Measurements from ENCODE around the gene CREBBP. TPM values are rescaled to one million over a fixed set of nuclear protein-coding genes. Genes with fewer than 3 reads are reported as not detected.

CREBBP gene
- polyA plus RNA-seq, 4 donors = 70.0 to 94.1 (median 84.9) TPM

DNA sequence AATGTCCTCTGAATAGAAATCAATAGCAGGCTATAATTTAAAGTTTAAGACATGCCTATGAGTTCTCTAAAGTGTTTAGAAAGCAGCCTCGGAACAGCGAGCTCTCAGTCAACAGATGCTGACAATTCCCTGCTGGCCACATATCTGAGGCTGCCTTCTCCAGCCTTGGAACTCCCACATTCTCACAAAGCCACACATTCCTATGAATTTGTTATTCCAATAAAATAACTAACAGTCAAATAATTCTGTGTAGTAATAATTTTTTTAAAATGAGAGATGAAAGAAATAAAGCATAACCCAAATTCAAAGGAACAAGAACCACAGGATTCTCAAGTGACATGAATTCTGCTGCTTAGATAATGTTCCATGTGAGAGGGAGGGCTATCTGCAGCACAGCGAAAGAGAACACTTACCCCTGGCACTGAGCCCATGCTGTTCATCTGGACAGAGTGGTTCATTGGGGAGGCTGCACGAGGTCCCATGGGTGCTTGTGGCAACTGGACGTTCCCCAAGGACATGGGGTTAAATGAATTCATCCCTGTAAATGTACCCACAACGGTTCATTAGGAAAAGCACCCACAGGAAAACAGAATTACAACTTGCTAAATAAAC, 106.3 kb downstream of the CREBBP start:
- no peak for DNase-seq (ENCODE audit: low read depth in 4 of 4, low spot score in 3 of 4)

DNA sequence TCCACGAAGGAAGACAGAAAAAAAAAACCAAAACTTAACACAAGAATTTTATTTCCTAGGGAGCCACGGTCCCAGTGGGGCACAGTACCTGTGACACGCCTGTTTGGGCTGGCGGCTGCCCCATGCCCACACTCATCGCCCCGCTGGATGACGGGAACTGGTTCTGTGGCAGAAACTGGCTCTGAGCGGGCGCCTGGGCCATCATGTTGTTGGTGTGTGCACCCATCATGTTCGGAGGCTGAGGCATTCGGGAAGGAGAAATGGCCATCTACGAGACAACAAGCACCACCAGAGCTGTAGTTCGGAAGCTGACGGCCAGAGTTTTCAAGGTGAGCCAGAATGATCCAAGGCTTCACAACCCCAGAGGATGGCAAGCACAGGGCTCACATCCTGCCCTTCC, 106.8 kb downstream of the CREBBP start:
- no peak for DNase-seq (ENCODE audit: low read depth in 4 of 4, low spot score in 3 of 4)

DNA sequence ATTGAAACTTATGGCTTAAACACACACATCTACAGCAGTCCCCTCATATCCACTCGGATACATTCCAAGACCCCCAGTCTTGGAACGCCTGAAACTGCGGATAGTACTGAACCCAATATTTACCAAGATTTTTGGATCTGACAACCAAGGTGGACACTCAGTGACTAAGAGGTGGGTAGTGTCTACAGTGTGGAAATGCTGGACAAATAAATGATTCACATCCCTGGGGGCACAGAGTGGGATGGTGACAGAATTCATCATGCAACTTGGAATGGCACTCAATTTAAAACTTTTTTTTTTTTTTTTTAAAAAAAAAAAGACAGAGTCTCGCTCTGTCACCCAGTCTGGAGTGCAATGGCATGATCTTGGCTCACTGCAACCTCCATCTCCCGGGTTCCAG, 109.0 kb downstream of the CREBBP start:
- DNase-seq (ENCODE audit: low read depth in 4 of 4, low spot score in 3 of 4) = no peak

DNA sequence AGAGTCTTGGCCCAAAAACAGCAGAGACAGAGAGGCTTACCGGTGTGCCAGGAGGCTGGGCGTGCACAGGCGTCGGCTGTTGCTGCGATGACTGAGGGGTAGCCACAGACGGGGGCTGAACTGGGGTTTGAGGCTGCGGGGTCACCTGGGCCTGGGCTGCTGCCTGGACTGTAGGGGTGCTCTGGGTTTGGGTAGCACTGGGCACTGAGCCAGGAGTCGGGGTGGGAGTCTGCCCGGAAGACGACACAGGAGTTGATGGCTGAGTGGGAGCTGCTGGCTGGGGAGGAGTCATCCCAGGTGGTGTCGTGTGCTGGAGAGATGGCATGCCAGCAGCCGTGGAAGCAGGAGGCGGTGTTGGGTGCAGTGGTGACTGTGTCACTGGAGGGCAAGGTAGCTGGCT, 110.0 kb downstream of the CREBBP start:
- DNase-seq (ENCODE audit: low read depth in 4 of 4, low spot score in 3 of 4) = no peak

DNA sequence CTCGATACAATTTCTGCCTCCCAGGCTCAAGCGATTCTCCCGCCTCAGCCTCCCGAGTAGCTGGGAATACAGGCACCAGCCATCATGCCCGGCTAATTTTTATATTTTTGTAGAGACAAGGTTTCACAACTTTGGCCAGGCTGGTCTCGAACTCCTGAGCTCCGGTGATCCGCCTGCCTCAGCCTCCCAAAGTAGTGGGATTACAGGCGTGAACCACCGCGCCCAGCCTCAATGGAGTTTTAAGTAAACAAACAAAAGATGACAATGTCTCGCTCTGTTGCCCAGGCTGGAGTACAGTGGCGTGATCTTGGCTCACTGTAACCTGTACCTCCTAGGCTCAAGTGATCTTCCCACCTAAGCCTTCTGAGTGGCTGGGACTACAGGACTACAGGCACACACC, 110.6 kb downstream of the CREBBP start:
- no peak for DNase-seq (ENCODE audit: low read depth in 4 of 4, low spot score in 3 of 4)

DNA sequence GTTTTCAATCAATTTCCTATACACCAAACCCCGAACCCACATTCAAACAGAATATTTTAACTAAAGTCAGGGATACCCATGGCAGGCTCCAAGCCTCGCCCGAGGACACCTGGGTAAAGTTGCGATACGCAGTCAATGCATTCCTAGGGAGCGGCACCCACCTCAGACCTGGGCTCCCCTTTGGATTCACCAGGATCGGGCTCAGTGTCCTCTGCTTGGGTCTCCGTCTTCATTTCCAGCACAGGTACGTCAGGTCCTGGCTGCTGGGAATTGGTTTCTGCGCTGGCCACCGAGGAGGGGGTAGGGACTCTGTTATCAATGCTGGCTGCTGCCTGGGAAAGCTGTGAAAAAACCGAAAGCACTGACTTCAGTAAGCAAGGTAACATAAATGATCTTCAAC, 111.5 kb downstream of the CREBBP start:
- DNase-seq (ENCODE audit: low read depth in 4 of 4, low spot score in 3 of 4) = no peak

DNA sequence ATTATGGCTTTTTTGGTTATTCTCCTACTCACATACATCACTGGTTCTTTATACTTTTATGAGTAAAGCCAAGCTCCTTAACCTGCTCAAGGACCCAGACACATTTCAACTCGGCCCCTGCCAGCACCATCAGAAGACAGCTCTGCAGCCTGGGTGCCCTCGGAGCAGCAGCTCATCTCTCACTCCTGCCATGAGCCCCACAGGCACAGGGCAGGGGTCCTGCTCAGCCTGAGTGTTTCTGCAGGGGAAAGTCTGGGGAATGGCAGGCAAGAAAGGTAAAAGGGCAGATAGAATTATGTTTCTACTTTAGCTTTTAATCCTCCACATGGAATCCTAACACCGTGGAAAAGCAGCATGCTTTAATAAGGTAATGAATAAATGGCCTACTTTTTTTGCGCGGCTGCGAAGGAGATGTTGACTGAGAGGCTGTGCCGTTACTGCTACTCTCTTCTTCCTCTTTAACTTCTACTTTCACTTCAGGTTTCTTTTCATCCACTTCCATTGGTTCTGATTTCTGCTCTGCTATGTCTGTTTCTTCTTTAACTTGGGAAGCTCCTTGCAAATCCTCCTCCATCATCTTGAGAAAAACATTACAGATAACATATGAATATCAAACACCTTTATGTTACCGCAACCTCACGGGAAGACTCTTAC, 113.1 kb downstream of the CREBBP start:
- DNase-seq (ENCODE audit: low read depth in 4 of 4, low spot score in 3 of 4) = no peak

DNA sequence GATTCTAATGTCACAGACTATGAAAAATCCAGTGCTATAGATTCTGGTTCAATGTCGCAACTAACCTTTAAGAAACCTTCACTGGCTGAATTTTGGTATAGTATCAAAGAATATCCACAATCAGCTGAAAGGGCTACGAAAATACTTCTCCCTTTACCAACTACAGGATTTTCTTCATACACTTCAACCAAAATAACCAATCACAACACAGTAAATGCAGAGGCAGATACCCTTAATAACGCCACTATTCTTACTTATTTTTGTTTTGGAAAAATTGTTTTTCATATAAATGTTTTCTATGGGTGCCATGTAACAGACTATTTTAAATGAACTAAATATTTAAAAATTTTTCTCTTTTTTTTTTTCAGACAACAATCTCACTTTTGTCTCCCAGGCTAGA, 114.3 kb downstream of the CREBBP start:
- no peak for DNase-seq (ENCODE audit: low read depth in 4 of 4, low spot score in 3 of 4)

DNA sequence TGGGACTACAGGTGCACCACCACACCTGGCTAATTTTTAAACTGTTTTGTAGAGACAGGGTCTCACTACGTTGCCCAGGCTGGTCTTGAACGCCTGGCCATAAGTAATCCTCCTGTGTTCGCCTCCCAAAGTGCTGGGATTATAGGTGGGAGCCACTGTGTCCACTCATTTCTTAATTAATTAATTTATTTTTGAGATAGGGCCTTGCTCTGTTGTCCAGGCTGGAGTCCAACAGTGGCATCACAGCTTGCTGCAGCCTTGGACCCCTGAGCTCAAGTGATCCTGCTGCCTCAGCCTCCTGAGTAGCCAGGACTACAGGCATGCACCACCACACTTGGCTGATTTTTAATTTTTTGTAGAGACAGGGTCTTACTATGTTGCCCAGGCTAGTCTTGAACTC, 116.1 kb downstream of the CREBBP start:
- DNase-seq (ENCODE audit: low read depth in 4 of 4, low spot score in 3 of 4) = no peak

DNA sequence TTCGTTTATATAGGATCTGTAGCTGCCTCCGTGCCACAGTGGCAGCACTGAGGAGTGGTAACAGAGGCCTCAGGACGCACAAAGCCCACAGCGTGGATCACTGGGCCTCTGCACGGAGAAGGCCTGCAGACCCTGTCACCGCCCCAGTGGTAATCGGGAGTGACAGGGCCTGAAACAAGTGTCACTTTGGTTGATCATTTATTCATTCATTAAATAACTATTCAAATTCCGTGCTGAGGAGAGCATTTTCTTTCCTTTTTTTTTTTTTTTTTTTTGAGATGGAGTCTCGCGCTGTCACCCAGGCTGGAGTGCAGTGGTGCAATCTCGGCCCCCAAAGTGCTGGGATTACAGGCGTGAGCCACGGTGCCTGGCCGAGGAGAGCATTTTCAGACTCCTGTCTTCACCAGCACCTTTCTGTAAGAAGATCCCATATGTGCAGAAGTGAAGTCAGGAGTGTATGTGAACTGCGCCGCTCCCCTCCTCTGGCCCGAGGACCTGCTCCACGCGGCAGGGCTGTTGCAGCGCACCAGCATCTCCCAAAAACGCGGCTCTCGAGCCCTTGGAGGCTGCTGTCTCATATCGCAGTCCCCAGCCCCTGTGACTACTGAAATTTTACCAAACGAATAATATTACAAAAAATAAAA, 118.3 kb downstream of the CREBBP start:
- DNase-seq (ENCODE audit: low read depth in 4 of 4, low spot score in 3 of 4) = no peak

DNA sequence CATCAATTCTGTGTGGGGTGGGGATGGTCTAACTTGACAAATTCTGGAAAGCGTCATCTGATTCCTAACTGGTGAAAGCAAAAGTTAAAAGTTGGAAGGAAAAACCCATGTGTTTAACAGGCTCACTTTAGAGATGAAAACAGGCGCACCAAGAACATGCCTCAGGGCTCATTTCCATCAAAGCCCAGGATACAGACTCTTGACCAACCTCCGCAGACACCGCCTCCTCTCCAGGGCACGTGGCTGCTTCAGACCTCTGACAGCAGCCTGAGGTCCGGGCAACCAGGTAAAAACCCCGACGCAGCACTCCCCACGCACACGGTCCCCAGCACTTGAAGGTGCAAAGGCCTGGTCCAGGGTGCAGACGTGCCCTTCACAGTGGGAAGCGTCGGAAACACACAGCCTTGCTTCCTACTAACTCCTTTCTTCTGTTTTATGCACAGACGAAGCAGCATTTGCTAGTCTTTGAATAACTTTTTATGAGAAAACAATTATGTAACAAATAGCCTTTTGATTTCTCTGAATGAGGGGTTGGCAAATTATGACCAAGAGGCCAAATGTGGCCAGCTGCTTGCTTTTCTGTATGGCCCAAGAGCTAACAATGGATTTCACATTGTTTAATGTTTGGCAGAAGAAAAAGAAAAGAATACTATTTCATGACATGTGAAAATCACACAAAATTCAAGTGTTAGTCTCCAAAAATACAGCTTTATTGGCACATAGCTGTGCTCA, 119.0 kb downstream of the CREBBP start:
- no peak for DNase-seq (ENCODE audit: low read depth in 4 of 4, low spot score in 3 of 4)

DNA sequence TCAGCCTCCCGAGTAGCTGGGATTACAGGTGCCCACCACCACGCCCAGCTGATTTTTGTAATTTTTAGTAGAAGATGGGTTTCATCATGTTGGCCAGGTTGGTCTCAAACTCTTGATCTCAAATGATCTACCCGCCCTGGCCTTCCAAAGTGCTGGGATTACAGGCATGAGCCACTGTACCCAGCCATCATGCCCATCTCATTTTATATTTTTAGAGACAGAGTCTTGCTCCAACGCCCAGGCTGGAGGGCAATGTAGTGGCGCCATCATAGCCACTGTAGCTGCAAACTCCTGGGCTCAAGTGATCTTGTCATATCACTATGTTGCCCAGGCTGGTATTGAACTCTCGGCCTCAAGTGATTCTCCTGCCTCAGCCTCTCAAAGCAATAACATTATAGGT, 120.0 kb downstream of the CREBBP start:
- no peak for DNase-seq (ENCODE audit: low read depth in 4 of 4, low spot score in 3 of 4)

DNA sequence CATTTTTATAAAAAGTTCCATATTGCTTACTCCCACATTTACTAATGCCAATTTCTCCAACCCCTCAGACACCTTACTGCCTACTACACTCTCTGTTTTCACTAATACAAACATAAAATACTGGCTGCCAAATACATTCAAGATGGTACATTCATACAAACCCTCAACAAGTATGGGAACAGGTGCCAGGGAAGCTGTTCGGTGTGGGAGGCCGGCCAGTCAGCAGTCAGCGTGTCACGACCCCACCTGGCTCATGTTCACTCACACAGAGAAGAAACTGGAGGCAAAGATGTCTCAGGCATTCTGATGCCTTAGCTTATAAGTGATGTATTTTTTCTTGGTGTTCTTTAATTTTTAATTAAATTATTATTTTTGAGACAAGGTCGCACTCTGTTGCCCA, 120.8 kb downstream of the CREBBP start:
- no peak for DNase-seq (ENCODE audit: low read depth in 4 of 4, low spot score in 3 of 4)

DNA sequence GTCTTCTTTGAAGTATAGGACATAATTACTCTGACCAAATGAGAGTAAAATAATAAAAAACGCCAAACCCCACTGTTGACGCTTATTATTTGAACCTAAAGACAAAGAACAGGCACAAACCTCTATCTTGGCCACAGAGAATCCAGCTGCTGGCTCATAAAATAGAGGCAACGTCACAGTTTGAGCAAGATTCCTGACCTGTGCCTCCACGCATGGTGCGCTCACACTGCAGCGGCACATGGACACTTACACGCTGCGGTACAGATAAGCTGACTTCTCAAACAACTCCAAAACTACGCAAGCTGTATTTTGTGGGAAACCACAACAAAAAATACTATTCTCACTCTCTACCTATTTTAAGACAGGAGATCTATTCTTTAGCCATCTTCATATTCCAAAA, 124.4 kb downstream of the CREBBP start:
- no peak for DNase-seq (ENCODE audit: low read depth in 4 of 4, low spot score in 3 of 4)

DNA sequence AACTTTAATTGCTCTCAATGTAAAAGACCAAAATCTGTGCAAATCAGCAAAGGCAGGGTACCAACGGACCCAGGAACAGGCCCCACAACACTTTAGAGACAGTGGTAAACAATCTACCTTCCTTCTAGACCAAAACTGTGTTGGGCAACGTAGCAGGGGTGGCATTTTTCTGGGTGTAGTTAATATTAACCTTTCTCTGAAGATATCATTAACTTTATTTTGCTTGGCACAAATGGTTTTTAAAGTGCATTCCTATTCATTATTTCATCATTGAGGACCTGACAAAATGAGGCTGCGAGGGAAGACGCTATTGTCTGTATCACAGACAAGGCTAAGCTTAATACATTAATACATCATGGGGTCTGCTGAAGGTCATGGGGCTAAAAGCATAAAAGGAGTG, 125.3 kb downstream of the CREBBP start:
- DNase-seq (ENCODE audit: low read depth in 4 of 4, low spot score in 3 of 4) = no peak

DNA sequence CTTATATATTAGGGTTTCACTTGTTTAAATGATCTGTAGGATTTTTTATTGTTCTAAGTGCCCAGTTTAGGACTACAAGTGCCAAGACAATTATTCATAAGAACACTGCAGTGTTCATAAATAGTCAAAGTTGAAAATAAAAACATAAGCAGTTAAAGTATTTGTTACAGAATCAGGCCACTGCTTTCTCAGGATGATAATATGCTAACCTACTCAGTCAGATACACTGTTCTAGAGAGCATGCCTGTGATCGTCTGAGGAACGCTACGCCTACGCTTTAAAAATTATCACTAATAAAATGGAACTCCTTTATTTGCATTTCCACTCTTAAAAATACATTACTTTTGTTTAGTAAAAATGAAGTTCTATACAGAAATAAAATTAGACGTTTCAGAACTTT, 125.7 kb downstream of the CREBBP start:
- no peak for DNase-seq (ENCODE audit: low read depth in 4 of 4, low spot score in 3 of 4)

DNA sequence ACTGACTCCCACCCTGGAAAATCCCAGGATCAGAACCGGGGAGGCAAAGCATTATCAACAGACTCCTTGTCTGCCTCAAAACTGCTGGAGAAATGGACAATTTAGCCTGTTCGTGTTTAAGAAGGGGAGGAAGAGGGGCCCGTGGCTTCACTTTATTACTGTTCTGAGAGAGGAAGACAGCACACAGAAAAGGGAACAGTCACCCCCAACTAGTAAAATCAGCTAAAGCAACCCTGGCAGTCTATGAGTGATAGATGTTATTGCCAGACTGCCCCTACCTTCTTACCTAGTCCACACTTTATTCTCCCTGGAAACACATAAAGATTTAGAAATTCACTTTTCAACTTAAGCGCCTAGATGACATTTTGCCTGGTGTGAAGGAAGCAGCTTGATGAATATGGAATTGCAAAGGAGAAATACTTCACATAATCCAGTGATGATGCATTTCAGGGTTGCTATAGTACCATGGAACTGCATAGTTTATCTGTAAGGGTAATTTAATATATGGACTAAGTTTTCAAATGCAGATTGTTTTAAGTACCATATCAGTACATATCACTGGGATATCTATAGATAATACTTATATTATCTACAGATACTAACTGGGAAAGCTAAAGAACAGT, 126.3 kb downstream of the CREBBP start:
- DNase-seq (ENCODE audit: low read depth in 4 of 4, low spot score in 3 of 4) = no peak

DNA sequence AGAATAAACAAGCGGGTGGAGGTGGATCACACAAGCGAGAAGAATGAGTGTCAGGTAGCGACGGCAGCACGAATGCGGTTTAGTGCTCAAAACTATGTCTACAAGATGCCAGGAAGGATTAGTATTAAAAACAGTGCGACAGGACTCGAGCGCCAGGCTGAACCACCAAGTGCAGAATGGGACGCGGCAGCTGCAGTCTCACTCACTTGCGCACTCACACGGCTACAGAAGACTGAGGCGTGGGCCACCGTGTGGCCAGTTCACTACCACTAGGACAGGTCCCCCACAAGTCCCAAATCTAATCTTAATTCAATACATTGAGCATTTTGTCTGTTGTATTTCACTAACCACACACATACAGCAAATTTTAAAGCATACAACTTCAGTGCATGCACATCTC, 127.5 kb downstream of the CREBBP start:
- DNase-seq (ENCODE audit: low read depth in 4 of 4, low spot score in 3 of 4) = no peak

DNA sequence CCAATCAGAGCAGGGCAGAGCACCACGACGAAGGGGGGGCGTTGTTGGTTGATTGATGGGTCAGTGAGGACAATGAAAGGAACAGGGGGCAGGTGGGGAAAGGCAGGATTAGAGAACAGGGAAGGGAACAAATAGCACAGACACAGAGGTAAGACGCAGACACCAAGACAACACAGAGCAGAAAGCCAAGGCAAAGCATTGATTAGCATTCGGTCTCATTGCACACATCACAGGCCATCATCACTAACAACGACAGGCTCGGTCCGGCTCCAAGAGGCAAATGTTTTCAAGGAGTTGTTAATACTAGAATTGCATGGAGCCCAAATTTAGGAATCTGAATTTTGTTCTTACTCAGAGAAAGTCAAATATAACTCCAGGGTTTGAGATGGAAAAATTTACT, 128.6 kb downstream of the CREBBP start:
- no peak for DNase-seq (ENCODE audit: low read depth in 4 of 4, low spot score in 3 of 4)

DNA sequence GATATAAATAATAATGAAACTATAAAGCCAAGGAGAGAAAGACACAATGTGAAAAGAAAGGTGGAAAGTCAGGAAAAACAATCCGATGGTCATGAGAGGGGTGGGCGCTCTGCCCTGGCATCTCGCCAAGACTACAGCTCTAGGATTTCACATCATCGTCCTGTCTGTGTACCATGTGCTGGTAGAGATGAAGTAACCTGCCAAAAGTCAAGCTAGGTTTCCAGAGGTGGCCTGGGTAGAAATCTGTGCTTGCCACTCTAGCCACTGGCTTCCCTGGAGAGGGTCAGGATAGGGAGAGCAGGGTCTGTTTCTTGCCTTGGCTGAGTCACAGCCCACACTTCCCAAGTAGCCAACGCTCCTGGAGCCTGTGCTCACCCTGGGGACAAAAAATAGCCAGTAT, 132.2 kb downstream of the CREBBP start:
- no peak for DNase-seq (ENCODE audit: low read depth in 4 of 4, low spot score in 3 of 4)

DNA sequence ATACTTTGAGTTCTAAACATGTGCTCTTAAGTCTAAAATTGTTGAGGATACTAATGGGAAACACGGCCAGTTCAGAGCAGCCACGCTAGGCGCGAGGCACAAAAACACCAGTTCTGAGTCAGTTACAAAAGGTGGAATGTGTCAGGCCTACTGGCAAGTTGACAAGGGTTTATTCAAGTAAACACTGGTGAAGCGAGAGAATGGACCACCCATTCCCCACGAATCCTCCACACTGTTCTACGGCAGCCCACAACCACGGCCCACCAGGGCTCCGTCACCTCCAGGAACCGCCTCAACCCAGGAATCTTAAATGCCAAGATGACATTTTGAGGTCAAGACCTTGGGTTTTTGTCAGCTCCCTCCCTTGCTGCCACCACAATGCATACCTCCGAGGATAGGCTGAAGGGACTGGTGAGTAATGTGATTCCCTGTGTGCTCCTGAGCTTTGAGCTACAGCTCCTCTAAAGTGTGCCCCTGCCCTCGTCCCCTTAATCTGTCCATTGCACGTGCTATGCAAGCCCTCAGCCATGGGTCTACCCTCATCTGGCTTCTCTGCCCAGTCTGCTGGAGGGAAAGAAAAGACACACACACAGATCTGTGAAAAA, 134.7 kb downstream of the CREBBP start:
- DNase-seq (ENCODE audit: low read depth in 4 of 4, low spot score in 3 of 4) = no peak
